HCT116 (cell line): ENCODE results near the gene LIX1. TPM values are rescaled to one million over a fixed set of nuclear protein-coding genes. Genes with fewer than 3 reads are reported as not detected.

ENCODE experiments used
- ATAC-seq: fragments of 200-7000 bp; cut with Tn5 transposase; 2 replicates; pipeline ENCODE4 v1.9.1; 2020; ENCODE audit warnings: mild to moderate bottlenecking, moderate library complexity
- BruUV-seq: library from RNA; stranded (reverse); fragments of 400-500 nt; replicated peaks from 2 replicates; lab custom pipeline; 2021; lab: Mats Ljungman, UMichigan
- CTCF ChIA-PET: fragments of 300-600 bp; sonication (Branson Sonifier 250); formaldehyde crosslinking; loops from one replicate; lab custom pipeline; 2021; ENCODE audit warnings: antibody characterized with exemption; lab: Charles Lee
- POLR2A ChIA-PET: fragments of 300-600, 350-600 bp; sonication (Branson Sonifier 250); formaldehyde crosslinking; loops from one replicate; lab custom pipeline; 2021; ENCODE audit warnings: antibody characterized with exemption; lab: Charles Lee
- RAD21 ChIA-PET, 2 experiments: fragments of 300-600 bp; sonication (Branson Sonifier 250); formaldehyde crosslinking; loops; one replicate each; lab custom pipeline; 2023; ENCODE audit warnings: low total read pairs in 2 of 2; ENCODE audit not compliant: uncharacterized antibody in 2 of 2, unreplicated experiment in 2 of 2, low non-redundant PET in 1 of 2; lab: Charles Lee
- DNase-seq: peaks from one replicate; pipeline ENCODE4 v3.0.0-alpha.2; 2010; ENCODE audit warnings: low read depth, low spot score
- H2AFZ ChIP-seq: fragments of 200-600 bp; shearing (Covaris generic), sonication (generic); 2 replicates; pipeline ENCODE4 v1.6.1; 2017; ENCODE audit warnings: low read depth, mixed run types, mixed read lengths, antibody characterized with exemption, low read length; ENCODE audit not compliant: poor library complexity, severe bottlenecking
- H3K27ac ChIP-seq: 2 replicates; pipeline ENCODE4 v1.5.1; 2012; ENCODE audit warnings: low read depth, low read length
- H3K27me3 ChIP-seq: fragments of 200-600 bp; sonication (generic); 2 replicates; pipeline ENCODE4 v1.6.1; 2016; ENCODE audit warnings: mixed run types, low read length, mixed read lengths; ENCODE audit not compliant: insufficient read depth
- H3K36me3 ChIP-seq, 2 experiments: fragments of 200-500 bp in 1 of 2; fragments of 200-600 bp in 1 of 2; sonication (Bioruptor generic) in 1 of 2; sonication (generic) in 1 of 2; 2 replicates each; pipeline versions ENCODE4 v1.5.1 to v1.6.1; 2014 to 2016; ENCODE audit warnings: low read length in 2 of 2, inconsistent platforms in 1 of 2, mixed read lengths in 1 of 2, mixed run types in 1 of 2; ENCODE audit not compliant: insufficient read depth in 2 of 2, control insufficient read depth in 1 of 2
- H3K4me1 ChIP-seq, 2 experiments: fragments of 200-600 bp in 1 of 2; sonication (generic) in 1 of 2; 2 replicates each; pipeline versions ENCODE4 v1.5.1 to v1.6.1; 2012 to 2017; ENCODE audit warnings: low read length in 2 of 2, inconsistent platforms in 1 of 2, mild to moderate bottlenecking in 1 of 2, mixed read lengths in 1 of 2, mixed run types in 1 of 2, moderate library complexity in 1 of 2; ENCODE audit not compliant: insufficient read depth in 2 of 2, control insufficient read depth in 1 of 2
- H3K4me2 ChIP-seq: fragments of 200-600 bp; sonication (generic); 2 replicates; pipeline ENCODE4 v1.6.1; 2017; ENCODE audit warnings: mixed run types, low read length, mixed read lengths
- H3K4me3 ChIP-seq, 2 experiments: fragments of 200-600 bp in 1 of 2; sonication (generic) in 1 of 2; replicated peaks in 1 of 2; 2 replicates each; pipeline ENCODE4 v1.5.1; 2011 to 2016; ENCODE audit warnings: low read length in 2 of 2, control low read depth in 1 of 2, low read depth in 1 of 2, mild to moderate bottlenecking in 1 of 2, mixed read lengths in 1 of 2, mixed run types in 1 of 2
- H3K79me2 ChIP-seq: fragments of 200-600 bp; sonication (generic); 2 replicates; pipeline ENCODE4 v1.6.1; 2017; ENCODE audit warnings: mild to moderate bottlenecking, mixed run types, low read length, moderate library complexity, mixed read lengths; ENCODE audit not compliant: insufficient read depth
- H3K9ac ChIP-seq: fragments of 200-600 bp; sonication (generic); 2 replicates; pipeline ENCODE4 v1.6.1; 2016; ENCODE audit warnings: low read length, mixed read lengths
- H3K9me2 ChIP-seq: fragments of 200-600 bp; sonication (generic), shearing (Covaris generic); 2 replicates; pipeline ENCODE4 v1.6.1; 2017; ENCODE audit warnings: mixed run types, mild to moderate bottlenecking, moderate library complexity; ENCODE audit not compliant: insufficient read depth
- H3K9me3 ChIP-seq, 2 experiments: fragments of 200-500 bp in 1 of 2; fragments of 200-600 bp in 1 of 2; sonication (Bioruptor generic) in 1 of 2; sonication (generic) in 1 of 2; 2 replicates each; pipeline ENCODE4 v1.6.1; 2014 to 2017; ENCODE audit warnings: low read length in 2 of 2, mixed read lengths in 2 of 2, inconsistent platforms in 1 of 2, low read depth in 1 of 2, mild to moderate bottlenecking in 1 of 2, mixed run types in 1 of 2, moderate library complexity in 1 of 2; ENCODE audit not compliant: control insufficient read depth in 1 of 2, insufficient read depth in 1 of 2
- H4K20me1 ChIP-seq: fragments of 200-600 bp; sonication (generic), shearing (Covaris generic); 2 replicates; pipeline ENCODE4 v1.6.1; 2017; ENCODE audit warnings: mixed run types, mild to moderate bottlenecking, moderate library complexity; ENCODE audit not compliant: insufficient read depth
- ATF3 ChIP-seq: IDR thresholded peaks from 2 replicates; pipeline ENCODE4 v1.6.1; 2012
- CEBPB ChIP-seq: IDR thresholded peaks from 2 replicates; pipeline ENCODE4 v1.6.1; 2012; ENCODE audit warnings: low read depth
- CTCF ChIP-seq, 3 experiments: fragments of 200-600 bp in 1 of 3; sonication (generic) in 1 of 3; IDR thresholded peaks in 2 of 3; conservative IDR thresholded peaks in 1 of 3; 2 replicates each; pipeline ENCODE4 v1.5.1; 2012 to 2017; ENCODE audit warnings: low read depth in 2 of 3, low read length in 2 of 3, antibody characterized with exemption in 1 of 3, borderline replicate concordance in 1 of 3, control low read depth in 1 of 3, mild to moderate bottlenecking in 1 of 3, mixed read lengths in 1 of 3, mixed run types in 1 of 3, moderate library complexity in 1 of 3; ENCODE audit not compliant: insufficient read depth in 1 of 3
- EGR1 ChIP-seq: IDR thresholded peaks from 2 replicates; pipeline ENCODE4 v1.6.1; 2012; ENCODE audit warnings: low read depth
- ELF1 ChIP-seq: IDR thresholded peaks from 2 replicates; pipeline ENCODE4 v1.6.1; 2012; ENCODE audit warnings: low read depth, borderline replicate concordance
- EZH2 ChIP-seq: fragments of 200-600 bp; sonication (generic); IDR thresholded peaks from 2 replicates; pipeline ENCODE4 v1.6.1; 2017; ENCODE audit warnings: antibody characterized with exemption, mixed run types
- JUND ChIP-seq: IDR thresholded peaks from 2 replicates; pipeline ENCODE4 v1.6.1; 2012
- MAX ChIP-seq: IDR thresholded peaks from 2 replicates; pipeline ENCODE4 v1.6.1; 2012
- POLR2AphosphoS5 ChIP-seq: IDR thresholded peaks from 2 replicates; pipeline ENCODE4 v1.6.1; 2011; ENCODE audit warnings: mild to moderate bottlenecking, low read depth, low read length, moderate library complexity
- RAD21 ChIP-seq: IDR thresholded peaks from 2 replicates; pipeline ENCODE4 v1.6.1; 2012; ENCODE audit warnings: low read depth, mild to moderate bottlenecking
- SIN3A ChIP-seq: IDR thresholded peaks from 2 replicates; pipeline ENCODE4 v1.6.1; 2012; ENCODE audit warnings: low read depth
- SP1 ChIP-seq: IDR thresholded peaks from 2 replicates; pipeline ENCODE4 v1.6.1; 2012; ENCODE audit warnings: low read depth
- SRF ChIP-seq: IDR thresholded peaks from 2 replicates; pipeline ENCODE4 v1.6.1; 2012; ENCODE audit warnings: low read depth
- TCF7L2 ChIP-seq: IDR thresholded peaks from 2 replicates; pipeline ENCODE4 v1.7.0; 2011; ENCODE audit warnings: borderline replicate concordance, inconsistent platforms; ENCODE audit not compliant: insufficient read depth, insufficient read length; ENCODE audit errors: extremely low read depth
- YY1 ChIP-seq: IDR thresholded peaks from 2 replicates; pipeline ENCODE4 v1.6.1; 2011; ENCODE audit warnings: low read length, low read depth, moderate library complexity, mild to moderate bottlenecking; ENCODE audit not compliant: insufficient replicate concordance; ENCODE audit errors: extremely low read depth
- ZFX ChIP-seq: fragments of 450-650 bp; IDR thresholded peaks from 2 replicates; pipeline ENCODE4 v1.6.1; 2017
- ZNF274 ChIP-seq: fragments of 200-500 bp; sonication (Bioruptor generic); IDR thresholded peaks from 2 replicates; pipeline ENCODE4 v1.6.1; 2014; ENCODE audit warnings: mild to moderate bottlenecking, low read depth, low read length, inconsistent platforms
- intact Hi-C: fragments of 100-400 bp; cut with micrococcal nuclease; formaldehyde crosslinking; loops from 2 replicates; pipeline ENCODE4 v1.10.0; 2022
- total RNA-seq: library from RNA; stranded (reverse); gene quantifications from one replicate; pipeline ENCODE4 v1.2.1, GENCODE V29; 2021; ENCODE audit not compliant: unreplicated experiment

LIX1 gene
- total RNA-seq, 1 experiment from 2014 or later = not detected

- Histone ChIP-seq H3K9ac (no peak overlapping the region), H3K27me3 (no peaks in the 10 kb centered on the region), H3K9me3 (no peaks in the 10 kb centered on the region), H3K4me3 (no peak overlapping the region), H3K79me2 (no peaks in the 10 kb centered on the region), H2AFZ (no peak overlapping the region), H3K27ac (no peak overlapping the region), H3K4me2 (no peak overlapping the region), H3K9me2 (no peaks in the 10 kb centered on the region), H3K4me1 (no peaks in the 10 kb centered on the region), H4K20me1 (no peaks in the 10 kb centered on the region), H3K36me3 (no peaks in the 10 kb centered on the region)
- intact Hi-C loops = no loop called here
- ChIA-PET POLR2A (no interaction called here), RAD21 (no interaction called here), CTCF (no interaction called here)
- ATAC-seq = no peak
- no peak for TF ChIP-seq RAD21
- no peak for TF ChIP-seq ZFX
- no peak for TF ChIP-seq CTCF (IDR thresholded peaks at IDR 0.05 in 2 of 3, conservative IDR thresholded peaks at IDR 0.05 in 1 of 3; ENCODE audit: borderline replicate concordance in 1 of 3, insufficient read depth in 1 of 3, low read depth in 2 of 3, low read length in 2 of 3)
- no peak for TF ChIP-seq SRF
- no peak for TF ChIP-seq EGR1
- no peak for TF ChIP-seq ZNF274
- no peak for TF ChIP-seq TCF7L2
- no TSS peak for BruUV-seq
- DNase-seq = no peak
Observed at GRCh38 chr5:97090944-97091343, 51.5 kb downstream of the LIX1 start.

- H4K20me1 ChIP-seq = no peaks in the 10 kb centered on the region
- H3K36me3 ChIP-seq = no peaks in the 10 kb centered on the region
- H3K4me2 ChIP-seq = no peak overlapping the region
- H2AFZ ChIP-seq = no peak overlapping the region
- intact Hi-C loops = loop anchor here (10.0 kb wide), 1 partner anchor 756 kb away; no protein-coding TSS in a partner anchor
- no peaks in the 10 kb centered on the region for H3K4me1 ChIP-seq
- no peak for DNase-seq
- ChIA-PET CTCF (no interaction called here), POLR2A (no interaction called here), RAD21 (no interaction called here)
- no peak overlapping the region for H3K27ac ChIP-seq
- H3K27me3 ChIP-seq = no peaks in the 10 kb centered on the region
- no peak overlapping the region for H3K4me3 ChIP-seq
- no peaks in the 10 kb centered on the region for H3K9me2 ChIP-seq
- H3K9me3 ChIP-seq = no peaks in the 10 kb centered on the region
- no TSS peak for BruUV-seq
- no peaks in the 10 kb centered on the region for H3K79me2 ChIP-seq
- no peak for ATAC-seq
- H3K9ac ChIP-seq = no peak overlapping the region
- TF ChIP-seq SIN3A (no peak), POLR2AphosphoS5 (no peak), EZH2 (no peak), TCF7L2 (no peak), ELF1 (no peak), CEBPB (no peak), SP1 (no peak), SRF (no peak), RAD21 (no peak), MAX (no peak), JUND (no peak), EGR1 (no peak), ATF3 (no peak), ZNF274 (no peak), YY1 (no peak)
Observed at GRCh38 chr5:97089149-97089801, 53.1 kb downstream of the LIX1 start.
